GM13977 (cell line): ENCODE results near the gene ADH1C.

Experiments
- DNase-seq: peaks from one replicate; pipeline ENCODE4 v3.0.0; 2012; ENCODE audit warnings: low spot score
- in situ Hi-C: fragments of 300-500 bp; cut with MboI; formaldehyde crosslinking; loops from one replicate; pipeline ENCODE4 v1.12.0; 2022; ENCODE audit warnings: low sequenced_read_pairs, low pct_unique_long_range_greater_than_20kb, mixed read lengths, inconsistent platforms; ENCODE audit not compliant: unreplicated experiment
- TF ChIP-seq, protein P1 (sequence below): IDR thresholded peaks from 2 replicates; pipeline ENCODE4 v1.5.1; 2012; ENCODE audit warnings: mild to moderate bottlenecking, control low read depth; ENCODE audit not compliant: insufficient read depth; ENCODE audit errors: extremely low read depth, missing control alignments

Gene ADH1C

DNA sequence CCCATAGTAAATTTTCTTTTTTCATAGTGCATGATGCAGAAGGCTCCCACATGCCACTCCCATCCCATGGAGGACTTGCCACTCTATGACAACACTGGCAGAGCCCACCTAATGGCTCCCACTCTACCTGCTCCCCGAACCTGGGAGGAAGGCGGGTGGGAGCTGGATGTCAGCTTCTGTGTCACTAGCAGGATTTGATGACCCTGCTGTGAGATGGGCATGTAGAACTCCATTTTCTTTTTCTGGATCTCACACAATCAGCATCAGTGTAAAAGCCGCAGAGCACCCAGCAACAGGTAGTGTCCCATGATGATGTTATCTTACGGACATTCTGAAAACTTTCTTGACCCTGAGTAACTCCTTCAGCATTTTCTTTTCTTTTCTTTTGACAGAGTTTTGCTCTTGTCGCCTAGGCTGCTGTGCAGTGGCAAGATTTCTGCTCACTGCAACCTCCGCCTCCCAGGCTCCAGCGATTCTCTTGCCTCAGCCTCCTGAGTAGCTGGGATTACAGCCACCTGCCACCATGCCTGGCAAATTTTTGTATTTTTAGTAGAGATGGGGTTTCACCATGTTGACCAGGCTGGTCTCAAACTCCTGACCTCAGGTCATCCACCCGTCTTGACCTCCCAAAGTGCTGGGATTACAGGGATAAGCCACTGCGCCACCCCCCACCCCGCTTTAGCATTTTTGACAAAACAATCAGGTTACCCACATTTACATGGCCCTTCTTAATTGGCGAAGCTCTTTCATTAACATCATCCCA, 46.7 kb downstream of the ADH1C start:
- TF ChIP-seq, protein P1, sequence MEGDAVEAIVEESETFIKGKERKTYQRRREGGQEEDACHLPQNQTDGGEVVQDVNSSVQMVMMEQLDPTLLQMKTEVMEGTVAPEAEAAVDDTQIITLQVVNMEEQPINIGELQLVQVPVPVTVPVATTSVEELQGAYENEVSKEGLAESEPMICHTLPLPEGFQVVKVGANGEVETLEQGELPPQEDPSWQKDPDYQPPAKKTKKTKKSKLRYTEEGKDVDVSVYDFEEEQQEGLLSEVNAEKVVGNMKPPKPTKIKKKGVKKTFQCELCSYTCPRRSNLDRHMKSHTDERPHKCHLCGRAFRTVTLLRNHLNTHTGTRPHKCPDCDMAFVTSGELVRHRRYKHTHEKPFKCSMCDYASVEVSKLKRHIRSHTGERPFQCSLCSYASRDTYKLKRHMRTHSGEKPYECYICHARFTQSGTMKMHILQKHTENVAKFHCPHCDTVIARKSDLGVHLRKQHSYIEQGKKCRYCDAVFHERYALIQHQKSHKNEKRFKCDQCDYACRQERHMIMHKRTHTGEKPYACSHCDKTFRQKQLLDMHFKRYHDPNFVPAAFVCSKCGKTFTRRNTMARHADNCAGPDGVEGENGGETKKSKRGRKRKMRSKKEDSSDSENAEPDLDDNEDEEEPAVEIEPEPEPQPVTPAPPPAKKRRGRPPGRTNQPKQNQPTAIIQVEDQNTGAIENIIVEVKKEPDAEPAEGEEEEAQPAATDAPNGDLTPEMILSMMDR = no peak
- no peak for DNase-seq
- in situ Hi-C loops = no loop called here

- in situ Hi-C loops = no loop called here
- no peak for DNase-seq
- TF ChIP-seq, protein P1 = no peak
These were observed 51.0 kb downstream of the ADH1C start for GRCh38 chr4:99301376-99302164.

DNA sequence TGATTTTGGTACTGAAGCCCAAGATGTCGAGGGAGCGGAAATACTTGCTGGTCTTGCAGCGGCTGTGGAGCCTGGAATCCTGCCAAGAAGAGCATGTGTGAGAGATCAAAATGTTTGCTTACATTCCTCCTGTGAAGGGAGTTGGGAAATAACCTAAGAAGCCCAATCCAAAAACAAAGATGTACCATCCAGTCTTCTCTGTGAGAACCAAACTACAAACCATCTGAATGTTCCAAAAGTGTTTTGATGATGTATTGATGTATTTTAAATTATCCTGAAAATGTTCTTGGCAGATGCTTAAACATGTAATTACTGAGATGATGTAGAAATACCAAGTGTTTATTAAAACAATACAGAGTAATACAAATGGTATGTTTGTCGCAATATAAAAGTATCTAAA, 51.6 kb downstream of the ADH1C start:
- DNase-seq = no peak
- in situ Hi-C loops = no loop called here
- TF ChIP-seq, protein P1 = no peak

DNA sequence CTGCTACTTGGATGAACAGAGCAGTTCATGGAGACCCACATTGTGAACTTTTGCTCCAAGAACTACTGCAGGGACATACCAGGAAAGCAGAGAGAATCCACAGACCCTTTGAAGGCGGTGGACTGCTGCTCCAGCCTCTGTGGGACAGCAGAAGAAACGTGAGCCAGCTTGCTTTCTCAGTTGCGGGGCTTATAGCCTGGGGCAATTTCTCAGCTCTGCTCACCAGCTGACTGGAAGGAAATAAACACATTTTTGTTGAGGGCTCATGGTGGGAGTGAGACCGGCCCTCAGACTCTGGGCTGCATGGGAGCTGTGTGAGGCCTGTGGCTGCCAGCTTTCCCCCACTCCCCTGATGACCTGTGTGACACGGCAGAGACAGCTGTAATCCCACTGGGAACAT, 59.2 kb downstream of the ADH1C start:
- DNase-seq = no peak
- in situ Hi-C loops = no loop called here
- TF ChIP-seq, protein P1 = no peak

GRCh38 chr4:99290848-99291786, 61.4 kb downstream of the ADH1C start, which contains the start of gene ADH1A:
Gene ADH1A (minus strand): TSS chr4:99290985. CDS start chr4:99290914, 71 bp downstream.
- in situ Hi-C loops = no loop called here
- TF ChIP-seq, protein P1 = no peak
- no peak for DNase-seq
